Activated CD8-positive, alpha-beta memory T cell treated with anti-CD3 and anti-CD28 coated beads for 24 hours (primary cell): ENCODE measurements around the gene CCDC3.
"Not testable (repeated sequence)": the region's sequence is repeated elsewhere in the genome, so short reads cannot be mapped to it uniquely, and the experiment has no call there.

Experiments
- DNase-seq: peaks from one replicate; pipeline ENCODE4 v3.0.0-alpha.2; 2020

Gene CCDC3

GRCh38 chr10:12876266-12876665, 125.2 kb downstream of the CCDC3 start:
- DNase-seq: no peak

- DNase-seq: no peak
Observed at GRCh38 chr10:12875100-12875499, 126.4 kb downstream of the CCDC3 start.

GRCh38 chr10:12874501-12874900, 127.0 kb downstream of the CCDC3 start:
- DNase-seq: no peak

DNA sequence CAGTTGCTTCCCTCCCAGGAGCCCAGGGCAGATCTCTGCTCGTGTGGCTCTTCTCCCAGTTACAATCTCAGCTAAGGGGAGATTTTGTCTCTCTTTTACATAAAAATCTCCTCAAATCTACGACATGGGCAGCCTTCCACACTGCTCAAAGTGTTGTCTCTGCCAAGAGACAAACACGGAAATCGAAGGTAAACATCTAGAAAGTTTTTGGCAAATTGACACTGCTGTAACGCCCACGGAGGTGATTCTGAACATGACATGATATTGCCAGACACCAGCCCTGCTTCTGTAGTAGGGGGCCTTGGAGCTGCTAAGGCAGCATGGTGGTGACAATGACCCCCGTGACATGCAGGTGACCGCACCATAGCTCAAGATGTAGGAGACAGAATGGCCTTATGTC, 128.3 kb downstream of the CCDC3 start:
- DNase-seq: no peak

GRCh38 chr10:12872577-12872976, 128.9 kb downstream of the CCDC3 start:
- no peak for DNase-seq

DNA sequence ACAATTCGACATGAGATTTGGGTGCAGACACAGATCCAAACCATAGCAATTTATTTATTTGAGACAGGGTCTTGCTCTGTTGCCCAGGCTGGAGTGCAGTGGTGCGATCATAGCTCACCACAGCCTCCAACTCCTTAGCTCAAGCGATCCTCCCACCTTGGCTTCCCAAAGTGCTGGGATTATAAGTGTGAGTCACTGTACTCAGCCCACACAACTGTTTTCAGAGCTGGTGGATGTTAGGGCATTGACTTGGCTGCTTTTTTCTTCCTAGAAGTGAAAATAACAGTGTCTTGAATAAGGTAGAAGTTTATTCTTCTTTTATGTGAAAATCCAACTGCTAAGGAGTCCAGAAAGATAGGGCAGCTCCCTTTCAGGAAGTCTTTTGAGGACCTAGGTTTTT, 132.1 kb downstream of the CCDC3 start:
- no peak for DNase-seq

GRCh38 chr10:12868229-12868628, 133.3 kb downstream of the CCDC3 start:
- no peak for DNase-seq

DNA sequence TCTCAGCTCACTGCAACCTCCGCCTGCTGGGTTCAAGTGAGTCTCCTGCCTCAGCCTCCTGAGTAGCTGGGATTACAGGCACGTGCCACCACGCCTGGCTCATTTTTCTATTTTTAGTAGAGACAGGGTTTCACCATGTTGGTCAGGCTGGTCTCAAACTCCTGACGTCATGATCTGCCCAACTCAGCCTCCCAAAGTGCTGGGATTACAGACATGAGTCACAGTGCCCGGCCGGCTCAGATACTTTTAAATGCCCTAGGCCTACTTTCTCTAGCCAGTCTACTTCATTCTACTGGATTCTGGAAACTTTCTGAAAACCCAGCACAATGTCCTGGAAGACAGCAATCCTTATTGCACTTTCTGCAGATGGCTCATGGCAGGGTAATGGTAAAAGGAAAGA, 136.0 kb downstream of the CCDC3 start:
- DNase-seq: not testable (repeated sequence)

- no peak for DNase-seq
Observed at GRCh38 chr10:12862459-12862858, 139.1 kb downstream of the CCDC3 start.

DNA sequence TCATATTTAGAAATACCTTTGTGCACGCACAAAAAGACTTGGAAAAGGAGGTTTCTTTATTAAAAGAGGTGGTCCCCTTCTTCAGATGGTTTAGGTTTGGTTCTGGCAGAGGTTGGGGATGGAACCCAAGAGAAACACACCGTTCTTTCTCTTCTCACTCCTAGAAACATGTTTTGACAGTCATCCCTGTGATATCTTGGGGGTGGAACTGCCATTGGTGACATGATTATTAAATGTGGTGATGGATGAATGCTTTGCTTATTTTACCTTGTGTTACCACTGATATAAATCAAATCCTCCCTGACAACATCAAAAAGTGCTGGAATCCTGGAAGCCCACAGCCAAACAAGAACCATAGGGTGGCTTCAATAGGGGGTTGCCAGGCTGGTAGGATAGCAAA, 146.5 kb downstream of the CCDC3 start:
- DNase-seq: no peak

DNA sequence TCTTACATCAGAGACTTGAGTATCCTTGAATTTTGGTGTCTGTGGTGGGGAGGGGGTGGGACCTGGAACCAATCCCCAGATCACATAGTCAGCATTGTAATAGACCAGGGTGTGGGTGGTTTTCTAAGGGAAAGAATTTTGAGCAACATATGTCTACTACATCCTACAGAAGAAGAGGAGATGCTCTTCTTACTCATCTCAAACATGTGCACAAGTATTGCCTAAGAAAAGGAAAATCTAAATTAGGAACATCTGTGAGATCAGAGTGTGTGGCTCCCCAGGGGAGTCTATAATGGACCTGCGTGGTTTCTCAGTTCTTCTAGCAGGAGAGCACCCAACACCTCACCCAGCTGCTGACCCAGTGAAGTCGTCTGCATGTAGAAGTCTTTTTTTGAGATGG, 148.8 kb downstream of the CCDC3 start:
- no peak for DNase-seq

DNA sequence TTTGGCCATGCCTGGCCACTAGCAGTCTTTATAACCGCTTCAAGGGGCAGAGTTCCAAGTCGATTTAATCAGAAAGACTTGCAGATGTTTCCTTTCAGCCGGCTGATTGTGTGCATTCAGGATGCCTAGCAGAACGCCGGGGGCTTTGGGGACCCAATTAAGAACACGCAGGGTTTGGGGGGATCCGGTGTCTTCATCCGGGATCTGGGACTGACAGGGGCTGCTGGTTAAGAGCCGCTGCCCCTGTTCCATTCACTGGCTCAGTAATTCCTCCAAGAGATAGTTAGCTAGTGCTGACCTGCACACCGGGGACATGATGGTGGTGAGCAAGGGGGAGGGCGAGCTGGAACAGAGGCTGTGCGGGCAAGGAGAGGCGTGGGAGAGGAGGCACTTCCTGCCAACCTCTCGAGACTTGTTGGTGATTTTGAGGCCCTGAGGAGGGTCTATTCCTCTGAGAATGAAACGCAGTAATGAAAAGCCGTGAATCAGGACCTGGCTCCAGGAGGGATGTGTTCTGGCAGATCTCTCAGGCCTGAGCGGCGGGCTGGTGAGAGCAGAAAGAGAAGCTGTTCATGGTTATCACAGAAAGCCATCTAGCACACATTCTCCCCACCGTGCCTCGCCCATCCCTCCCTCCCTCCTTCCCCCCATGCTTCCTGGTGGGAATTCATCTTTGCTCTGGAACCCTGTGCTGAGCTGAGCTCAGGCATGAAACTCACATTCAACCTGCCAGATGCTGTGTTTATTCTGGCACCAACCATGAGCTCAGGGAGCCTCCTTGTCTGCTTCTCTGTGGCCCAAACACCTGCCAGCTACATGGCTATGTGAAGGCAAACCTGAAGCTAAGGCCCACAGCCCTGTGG, 152.0 kb downstream of the CCDC3 start:
- DNase-seq: no peak

DNA sequence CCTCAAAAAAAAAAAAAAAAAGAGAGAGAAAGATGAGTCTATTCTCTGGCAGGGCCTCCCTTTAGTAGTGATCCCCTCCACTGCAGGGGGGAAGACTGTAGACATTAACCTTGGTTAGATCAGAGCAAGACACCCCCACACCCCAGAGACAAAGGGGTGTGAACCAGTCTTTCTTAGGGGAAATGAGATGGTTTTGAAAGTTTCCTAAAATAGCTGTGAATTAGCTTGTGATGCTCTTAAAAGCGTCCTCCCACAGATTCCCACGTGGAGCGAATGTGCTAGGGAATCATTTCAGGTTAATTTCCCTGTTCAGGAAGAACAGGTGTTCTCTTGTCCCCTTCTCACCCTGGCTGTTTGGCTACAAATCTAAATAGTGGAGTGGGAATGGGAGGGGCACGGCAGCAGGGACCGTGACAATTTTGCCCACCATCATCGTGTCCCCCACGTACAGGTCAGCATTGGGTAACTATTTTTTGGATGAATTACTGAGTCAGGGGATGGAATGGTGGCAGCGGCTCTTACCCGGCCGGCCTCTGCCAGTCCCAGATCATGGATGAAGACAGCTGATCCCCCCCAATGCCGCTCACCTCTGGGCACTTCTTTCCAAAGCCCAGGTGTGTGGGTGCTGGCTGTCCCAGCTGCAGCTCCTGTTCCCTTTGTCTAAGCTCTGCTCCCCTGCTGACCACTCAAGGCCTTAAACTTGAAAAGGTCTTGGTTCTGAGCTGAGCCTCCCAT, 152.9 kb downstream of the CCDC3 start:
- DNase-seq: no peak

GRCh38 chr10:12847361-12847975, 154.0 kb downstream of the CCDC3 start:
- no peak for DNase-seq

- DNase-seq: no peak
Observed at GRCh38 chr10:12846718-12847117, 154.8 kb downstream of the CCDC3 start.
